NT2/D1 (cell line): Measurements from ENCODE around the gene SLMAP.

Source experiments
- DNase-seq: peaks from one replicate; pipeline ENCODE4 v3.0.0-alpha.2; 2011; ENCODE audit warnings: low read depth, low spot score
- H3K27me3 ChIP-seq: 2 replicates; pipeline ENCODE4 v1.6.0; 2011; ENCODE audit warnings: mild to moderate bottlenecking; ENCODE audit not compliant: insufficient read length, insufficient read depth
- H3K36me3 ChIP-seq: 2 replicates; pipeline ENCODE4 v1.6.1; 2011; ENCODE audit warnings: mild to moderate bottlenecking, low read length, mixed read lengths; ENCODE audit not compliant: insufficient read depth, insufficient read length
- H3K4me1 ChIP-seq: 2 replicates; pipeline ENCODE4 v1.5.1; 2011; ENCODE audit not compliant: insufficient read depth, insufficient read length
- H3K4me3 ChIP-seq: 2 replicates; pipeline ENCODE4 v1.5.1; 2011; ENCODE audit warnings: low read depth; ENCODE audit not compliant: insufficient read length
- H3K9ac ChIP-seq: 2 replicates; pipeline ENCODE4 v1.6.0; 2011; ENCODE audit warnings: low read depth; ENCODE audit not compliant: insufficient read length
- H3K9me3 ChIP-seq: 2 replicates; pipeline ENCODE4 v1.5.1; 2011; ENCODE audit warnings: mild to moderate bottlenecking, low read length; ENCODE audit not compliant: insufficient read depth
- SUZ12 ChIP-seq: IDR thresholded peaks from 2 replicates; pipeline ENCODE4 v1.6.1; 2011; ENCODE audit not compliant: insufficient read length, insufficient read depth; ENCODE audit errors: extremely low read depth
- YY1 ChIP-seq: IDR thresholded peaks from 2 replicates; pipeline ENCODE4 v1.6.1; 2011; ENCODE audit not compliant: insufficient read length, insufficient read depth
- ZNF274 ChIP-seq: IDR thresholded peaks from 2 replicates; pipeline ENCODE4 v1.6.1; 2011; ENCODE audit warnings: mild to moderate bottlenecking, low read depth, low read length

SLMAP gene

GRCh38 chr3:57963811-57964346, 207.8 kb downstream of the SLMAP start:
- Histone ChIP-seq H3K9me3 (no peaks in the 10 kb centered on the region), H3K27me3 (no peaks in the 10 kb centered on the region), H3K4me3 (no peak overlapping the region), H3K9ac (no peak overlapping the region), H3K4me1 (peaks cover 5% of the 10 kb centered on the region), H3K36me3 (no peaks in the 10 kb centered on the region)
- TF ChIP-seq ZNF274: no peak
- no peak for TF ChIP-seq YY1
- TF ChIP-seq SUZ12: no peak
- no peak for DNase-seq

GRCh38 chr3:57966829-57967228, 210.7 kb downstream of the SLMAP start:
- Histone ChIP-seq H3K9me3 (no peaks in the 10 kb centered on the region), H3K4me3 (no peak overlapping the region), H3K36me3 (no peaks in the 10 kb centered on the region), H3K4me1 (peaks cover 5% of the 10 kb centered on the region), H3K9ac (no peak overlapping the region), H3K27me3 (no peaks in the 10 kb centered on the region)
- DNase-seq: no peak
- TF ChIP-seq SUZ12 (no peak), ZNF274 (no peak), YY1 (no peak)

GRCh38 chr3:57967590-57967989, 211.5 kb downstream of the SLMAP start:
- no peak overlapping the region for H3K9ac ChIP-seq
- DNase-seq: no peak
- peaks cover 5% of the 10 kb centered on the region for H3K4me1 ChIP-seq
- no peaks in the 10 kb centered on the region for H3K36me3 ChIP-seq
- TF ChIP-seq SUZ12: no peak
- no peak for TF ChIP-seq YY1
- no peaks in the 10 kb centered on the region for H3K9me3 ChIP-seq
- H3K4me3 ChIP-seq: no peak overlapping the region
- no peaks in the 10 kb centered on the region for H3K27me3 ChIP-seq

GRCh38 chr3:57968501-57968900, 212.4 kb downstream of the SLMAP start:
- Histone ChIP-seq H3K9me3 (no peaks in the 10 kb centered on the region), H3K9ac (no peak overlapping the region), H3K4me3 (no peak overlapping the region), H3K4me1 (peaks cover 5% of the 10 kb centered on the region), H3K27me3 (no peaks in the 10 kb centered on the region), H3K36me3 (no peaks in the 10 kb centered on the region)
- TF ChIP-seq YY1: no peak
- no peak for TF ChIP-seq SUZ12
- TF ChIP-seq ZNF274: no peak
- DNase-seq: no peak

- no peaks in the 10 kb centered on the region for H3K27me3 ChIP-seq
- TF ChIP-seq YY1 (no peak), ZNF274 (no peak), SUZ12 (no peak)
- DNase-seq: no peak
- H3K9ac ChIP-seq: no peak overlapping the region
- H3K36me3 ChIP-seq: no peaks in the 10 kb centered on the region
- H3K9me3 ChIP-seq: no peaks in the 10 kb centered on the region
- H3K4me1 ChIP-seq: peaks cover 8% of the 10 kb centered on the region
- no peak overlapping the region for H3K4me3 ChIP-seq
Measured at GRCh38 chr3:57971975-57972374, 215.9 kb downstream of the SLMAP start.

- H3K9ac ChIP-seq: no peak overlapping the region
- no peaks in the 10 kb centered on the region for H3K9me3 ChIP-seq
- H3K36me3 ChIP-seq: no peaks in the 10 kb centered on the region
- no peak overlapping the region for H3K4me3 ChIP-seq
- peaks cover 8% of the 10 kb centered on the region for H3K4me1 ChIP-seq
- H3K27me3 ChIP-seq: no peaks in the 10 kb centered on the region
- no peak for DNase-seq
- TF ChIP-seq YY1: no peak
- no peak for TF ChIP-seq ZNF274
- TF ChIP-seq SUZ12: no peak
Measured at GRCh38 chr3:57972531-57973111, 216.5 kb downstream of the SLMAP start.

GRCh38 chr3:57973715-57974477, 217.8 kb downstream of the SLMAP start:
- Histone ChIP-seq H3K4me1 (peaks cover 14% of the 10 kb centered on the region), H3K27me3 (no peaks in the 10 kb centered on the region), H3K9ac (no peak overlapping the region), H3K4me3 (no peak overlapping the region), H3K9me3 (no peaks in the 10 kb centered on the region), H3K36me3 (no peaks in the 10 kb centered on the region)
- DNase-seq: no peak
- TF ChIP-seq SUZ12: no peak
- no peak for TF ChIP-seq ZNF274
- no peak for TF ChIP-seq YY1
